HG02759 (cell line): Measurements from ENCODE around the gene ASB7.

Experiments
- ATAC-seq: cut with Tn5 transposase; IDR thresholded peaks from one replicate; pipeline ENCODE4 v1.9.1; 2021; ENCODE audit warnings: mild to moderate bottlenecking, moderate library complexity; ENCODE audit not compliant: unreplicated experiment

The ASB7 gene

DNA sequence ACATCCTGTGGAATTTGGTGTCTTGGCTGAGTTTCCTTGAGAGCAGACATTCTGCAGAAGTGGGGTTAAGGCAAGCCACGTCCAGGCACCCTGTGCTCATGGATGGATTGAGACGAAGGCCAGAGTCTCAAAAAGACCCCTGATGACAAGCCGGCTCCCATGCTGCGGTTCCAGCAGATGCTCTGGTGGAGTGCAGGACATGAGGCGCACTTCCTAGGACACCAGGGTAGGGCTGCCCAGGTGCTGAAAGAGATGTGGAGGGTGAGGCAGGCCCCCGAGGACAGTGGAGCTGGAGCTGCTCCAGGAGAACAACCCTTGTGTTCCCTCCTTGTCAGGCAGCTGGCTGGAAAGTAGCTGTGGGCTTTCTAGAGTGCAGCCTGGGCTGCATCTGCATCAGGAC, 81.0 kb downstream of the ASB7 start:
- ATAC-seq, result no peak

DNA sequence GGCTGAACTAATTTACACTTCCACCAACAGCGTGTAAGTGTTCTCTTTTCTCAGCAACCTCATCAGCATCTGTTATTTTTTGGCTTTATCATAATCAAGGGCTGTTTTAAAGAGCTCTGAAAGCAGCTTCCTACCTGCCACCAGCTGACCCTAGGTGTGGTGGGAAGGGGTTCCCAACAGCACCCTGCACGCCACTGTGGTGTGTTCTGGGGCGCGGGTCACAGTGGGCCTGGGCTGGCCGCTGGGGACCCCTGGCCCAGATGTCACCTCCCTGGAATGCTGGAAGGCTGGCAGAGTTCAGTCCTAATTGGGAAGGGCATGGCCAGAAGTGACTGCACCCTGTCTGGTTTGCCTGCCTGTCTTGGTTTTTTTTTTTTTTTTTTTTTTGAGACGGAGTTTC, 82.2 kb downstream of the ASB7 start:
- no peak for ATAC-seq

DNA sequence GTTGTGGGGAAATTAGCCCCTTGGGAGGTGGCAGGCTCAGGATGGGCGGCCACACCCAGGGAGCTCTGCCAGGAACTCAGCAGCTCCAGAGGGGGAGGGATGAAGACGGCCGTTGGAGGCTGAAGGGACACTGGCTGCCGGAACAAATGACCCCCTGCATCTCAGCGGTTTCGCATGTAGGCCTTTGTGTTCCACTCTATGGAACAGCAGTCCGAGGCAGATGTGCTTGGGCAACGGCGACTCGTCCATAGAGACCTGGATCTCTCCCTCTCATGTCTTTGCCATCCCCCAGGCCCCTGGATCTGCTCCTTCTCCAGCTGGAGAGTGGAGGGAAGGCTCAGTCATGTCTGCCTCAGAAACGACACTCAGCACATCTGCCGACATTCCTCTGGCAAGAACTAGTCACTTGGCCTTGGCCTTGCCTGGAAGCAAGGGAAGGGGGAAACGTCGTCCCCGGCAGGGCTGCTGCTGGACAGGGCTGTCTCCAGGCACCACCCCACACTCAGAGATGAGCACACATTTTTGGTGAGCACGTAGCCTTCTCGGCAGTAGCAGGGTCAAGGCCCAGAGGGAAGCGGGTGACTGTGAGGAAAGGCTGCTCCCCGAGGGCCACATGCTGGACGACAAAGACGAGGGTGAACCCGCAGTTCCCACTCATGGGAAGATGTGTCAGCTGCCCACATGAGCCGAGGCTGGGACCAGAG, 83.8 kb downstream of the ASB7 start:
- no peak for ATAC-seq

DNA sequence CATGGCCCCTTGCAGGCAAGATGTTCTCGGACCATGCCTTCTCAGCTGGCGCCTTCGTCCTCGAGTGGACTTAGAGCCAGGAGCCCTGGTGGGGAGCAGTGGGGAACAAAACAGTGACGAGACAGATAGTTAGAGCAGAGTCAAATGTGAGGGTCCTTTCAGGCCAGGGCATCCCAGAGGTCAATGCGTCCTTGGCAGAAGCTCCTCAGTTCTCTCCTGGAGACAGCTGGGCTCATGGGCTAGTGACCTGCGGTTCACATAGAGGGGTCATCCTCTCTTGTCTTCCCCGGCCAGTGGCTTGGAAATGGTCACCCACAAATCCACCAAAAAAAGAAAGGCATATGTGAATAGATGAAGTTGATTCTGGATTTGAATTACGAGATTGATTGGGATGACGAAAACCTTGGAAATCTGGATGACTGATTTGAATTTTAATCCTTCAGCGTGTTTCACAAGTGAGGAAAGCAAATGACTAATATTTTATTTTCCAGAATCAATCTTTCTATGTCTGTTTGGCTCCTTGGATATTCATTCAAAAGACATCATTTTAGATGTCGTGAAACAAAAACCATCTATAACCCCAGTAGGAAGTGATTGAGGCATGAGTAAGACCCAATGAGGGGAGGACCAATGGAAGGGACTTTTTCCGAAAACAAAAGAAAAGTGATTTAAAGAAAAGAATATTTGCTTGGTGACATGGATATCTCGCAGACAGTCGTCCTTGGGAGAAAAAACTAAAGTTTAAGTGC, 84.5 kb downstream of the ASB7 start:
- no peak for ATAC-seq

DNA sequence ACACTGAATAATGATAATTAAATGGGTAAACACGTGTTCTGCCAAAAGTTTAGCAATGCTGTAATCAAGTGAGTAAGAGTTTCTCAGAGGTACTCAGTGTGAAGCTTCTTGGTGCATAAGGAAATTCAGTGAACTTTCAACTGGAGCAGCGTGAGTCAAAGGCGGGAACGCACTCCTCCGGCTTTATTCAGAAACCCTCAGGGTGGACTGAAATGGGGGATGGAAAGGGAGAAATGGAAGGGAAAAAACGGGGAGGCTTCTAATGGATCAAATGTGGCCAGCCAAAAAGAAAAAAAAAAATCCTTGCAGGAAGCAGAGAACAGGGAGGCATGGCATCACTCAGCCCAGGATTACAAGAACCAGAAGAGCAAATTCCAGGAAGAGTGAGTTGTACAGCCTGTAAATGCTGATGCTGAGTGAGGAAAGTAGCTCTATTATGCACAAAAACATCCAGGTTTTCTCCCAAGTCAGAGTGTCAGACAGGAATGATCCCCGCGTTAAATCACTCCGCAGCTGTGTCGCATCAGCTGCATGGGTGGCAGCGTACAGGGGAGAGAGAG, 85.3 kb downstream of the ASB7 start:
- no peak for ATAC-seq

DNA sequence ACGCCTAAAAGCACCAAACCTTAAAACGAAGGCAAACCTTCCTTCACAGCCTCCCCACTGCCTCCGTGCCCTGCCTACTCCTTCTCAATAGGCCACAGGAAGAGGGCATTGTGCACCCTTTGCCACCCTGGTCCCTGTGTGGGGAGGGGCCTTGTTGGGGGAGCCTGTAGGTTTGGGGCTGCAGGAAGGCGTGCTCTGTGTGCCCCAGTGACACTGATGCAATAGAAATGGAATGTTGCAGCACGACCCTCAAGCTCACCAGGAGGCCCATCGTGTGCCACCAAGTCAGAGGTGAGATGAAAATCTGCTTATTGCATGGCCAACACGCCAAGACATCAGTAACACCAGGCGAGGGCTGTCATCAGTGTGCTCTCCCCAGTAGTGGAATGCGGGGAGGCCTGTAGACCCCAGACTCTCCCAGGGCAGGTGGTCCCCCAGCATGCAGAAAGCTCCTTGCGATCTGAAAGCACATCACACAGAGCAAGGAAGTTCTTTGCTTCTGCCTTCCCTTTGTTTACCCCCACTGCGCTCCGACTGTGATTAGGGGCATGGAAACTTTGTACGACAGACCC, 86.2 kb downstream of the ASB7 start:
- no peak for ATAC-seq

DNA sequence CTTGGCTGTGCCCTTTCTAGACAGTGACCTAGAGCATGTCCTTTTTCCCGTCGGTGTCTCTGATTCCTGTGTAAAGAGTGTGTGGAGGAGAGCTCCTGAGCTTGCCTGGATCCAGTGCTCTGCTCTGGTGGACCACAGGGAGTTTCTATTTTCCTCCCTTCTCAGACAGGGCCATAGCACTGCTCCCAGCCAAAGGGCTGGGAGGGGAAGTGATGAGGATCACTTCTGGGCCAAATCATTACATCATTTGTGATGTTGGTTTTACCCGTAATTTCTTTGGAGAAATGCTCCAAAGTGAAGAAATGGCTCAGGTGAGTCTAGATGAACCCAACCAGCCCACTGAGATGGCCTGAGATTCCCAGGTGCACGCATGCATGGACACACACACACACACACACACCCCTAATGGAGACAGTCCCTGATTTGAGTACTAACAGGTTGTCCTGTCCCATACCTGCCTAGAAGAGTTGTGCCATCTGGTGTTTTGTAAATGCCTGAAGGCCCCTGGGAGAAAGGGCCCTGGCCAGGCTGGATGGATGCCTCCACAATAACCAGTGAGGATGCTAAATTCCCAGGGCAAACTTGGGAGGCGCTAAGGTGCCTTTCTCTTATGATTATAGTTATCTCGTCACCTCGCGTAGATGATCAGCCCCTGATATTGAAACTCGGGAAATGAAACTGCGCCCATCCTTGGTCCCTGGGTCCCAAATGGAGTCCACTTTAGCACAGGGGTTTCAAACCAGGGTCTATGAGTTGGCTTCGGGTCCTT, 86.9 kb downstream of the ASB7 start:
- no peak for ATAC-seq

DNA sequence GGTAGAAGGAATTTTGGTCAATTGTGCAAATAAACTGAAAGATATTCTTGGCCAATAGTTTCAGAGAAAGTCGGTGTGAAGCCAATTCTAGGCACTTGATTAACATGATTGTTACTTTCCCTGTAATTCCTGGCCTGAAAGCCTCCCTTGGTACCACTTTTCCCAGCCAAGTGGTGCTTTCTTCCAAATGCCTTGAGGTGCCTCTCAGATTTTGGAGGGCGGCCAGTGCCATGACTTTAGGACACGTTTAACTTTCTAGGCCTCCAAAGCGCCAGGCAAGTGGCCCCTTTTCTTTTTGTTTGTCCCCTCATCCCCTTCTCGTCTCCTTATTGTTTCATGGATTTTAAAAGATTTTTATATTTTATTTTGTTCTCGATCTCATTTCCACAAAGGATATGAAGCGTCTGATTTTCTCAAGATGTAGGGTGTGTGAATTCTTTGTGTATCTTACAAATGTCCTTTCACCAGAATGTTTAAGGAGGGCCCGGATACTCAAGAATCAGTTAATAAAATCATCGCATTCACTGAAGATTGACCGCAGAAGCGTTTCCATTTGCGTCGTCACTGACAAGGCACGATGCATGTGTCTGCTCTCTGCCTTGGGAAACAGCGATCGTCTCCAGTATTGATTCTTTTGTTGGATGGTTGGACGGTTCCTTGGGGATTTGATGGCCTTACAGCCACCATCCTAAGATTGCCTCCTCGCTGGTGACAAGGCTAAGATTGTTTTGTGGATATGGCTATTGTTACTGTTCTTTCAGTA, 87.8 kb downstream of the ASB7 start:
- ATAC-seq, result no peak

DNA sequence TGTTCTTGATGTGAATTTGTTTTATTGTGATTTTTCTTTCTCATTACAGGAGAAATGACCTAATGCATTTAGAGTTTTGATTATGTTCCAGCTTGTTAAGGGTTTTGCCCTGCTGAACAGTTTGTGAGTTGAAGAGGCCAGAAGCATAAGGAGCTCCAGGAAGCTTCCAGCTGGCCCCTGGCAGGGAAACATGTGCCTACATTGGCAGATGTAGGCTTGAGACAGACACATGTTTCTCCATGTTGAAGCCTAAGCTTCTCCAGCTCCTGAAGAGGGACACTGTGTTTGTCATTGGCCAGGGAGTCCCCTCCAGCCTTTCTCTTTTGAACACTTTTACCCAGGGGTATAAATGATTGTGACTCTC, 88.4 kb downstream of the ASB7 start:
- ATAC-seq, result no peak

DNA sequence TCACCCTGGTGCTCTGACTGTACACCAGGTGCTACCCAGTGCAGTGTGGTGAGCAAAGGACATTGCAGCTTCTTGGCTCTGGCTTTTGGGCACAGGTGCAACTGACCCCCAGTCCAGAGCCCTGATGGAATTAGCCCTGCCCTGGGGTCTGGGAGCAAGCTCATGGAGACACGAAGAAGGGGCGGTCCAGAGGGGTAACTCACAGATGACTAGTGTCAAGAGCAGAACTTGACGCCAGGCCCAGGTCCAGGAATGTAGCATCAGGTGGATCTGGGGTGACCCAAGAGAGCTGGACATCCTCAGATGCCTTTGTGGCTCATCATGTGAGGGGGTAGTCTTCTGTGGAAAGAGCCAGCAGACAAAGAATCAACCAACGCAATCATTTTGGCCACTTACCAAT, 88.9 kb downstream of the ASB7 start:
- ATAC-seq, result no peak

DNA sequence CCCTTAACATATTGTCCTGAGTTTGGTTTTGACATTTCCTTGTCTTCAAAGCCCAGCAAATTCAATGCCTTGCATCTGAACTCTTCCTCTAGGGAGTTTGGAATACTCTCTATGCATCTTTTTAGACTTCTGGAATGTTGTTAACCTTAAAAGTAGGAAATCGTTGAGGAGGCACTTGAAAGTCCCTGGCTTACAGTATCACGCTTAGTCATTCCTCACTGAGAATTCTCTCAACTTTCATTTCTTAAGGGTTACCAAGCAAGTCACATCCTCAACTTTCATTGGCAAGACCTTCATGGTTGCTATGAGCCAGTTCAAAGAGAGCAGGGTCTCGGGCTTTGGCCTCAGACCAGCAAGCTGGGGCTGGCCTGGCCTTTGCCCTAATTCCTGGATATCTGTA, 89.9 kb downstream of the ASB7 start:
- no peak for ATAC-seq

DNA sequence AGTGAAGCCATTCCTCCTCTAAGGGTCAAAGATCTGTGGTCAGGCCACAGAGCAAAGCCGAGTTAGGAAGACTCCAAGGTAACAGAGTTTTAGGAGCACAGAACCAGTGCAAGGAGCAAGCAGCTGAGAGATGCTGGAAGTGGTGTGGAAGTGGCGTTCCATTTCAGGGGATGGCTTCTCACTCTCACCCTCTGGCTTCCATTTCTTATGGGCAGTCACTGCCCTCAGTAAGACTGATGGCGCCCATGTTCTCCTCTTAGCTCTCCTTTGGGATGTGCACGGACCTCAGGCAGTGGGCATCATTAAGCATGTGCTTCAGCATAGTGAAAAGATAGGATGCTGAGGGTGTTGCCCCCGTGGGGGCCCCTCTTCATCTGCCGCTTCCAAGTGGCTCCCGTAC, 90.3 kb downstream of the ASB7 start:
- ATAC-seq, result no peak

DNA sequence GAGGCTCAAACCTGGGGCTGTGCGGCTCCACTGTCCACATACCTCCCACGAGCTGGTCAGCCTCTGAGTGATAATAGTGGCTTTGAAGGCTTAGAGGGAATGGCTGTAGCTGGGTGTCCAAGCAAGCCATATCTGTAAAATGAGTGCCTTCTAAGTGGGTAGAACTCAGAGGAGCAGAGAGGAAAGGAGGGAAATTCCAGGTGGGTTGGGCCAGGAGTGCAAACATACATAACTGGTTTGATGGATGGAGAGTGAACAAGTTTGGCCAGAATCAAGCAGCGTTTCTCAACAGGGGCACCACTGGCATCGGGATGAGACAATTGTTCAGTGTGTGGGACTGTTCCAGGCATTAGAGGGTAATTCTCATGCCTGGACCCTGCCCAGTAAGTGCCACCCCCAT, 91.1 kb downstream of the ASB7 start:
- ATAC-seq, result no peak

DNA sequence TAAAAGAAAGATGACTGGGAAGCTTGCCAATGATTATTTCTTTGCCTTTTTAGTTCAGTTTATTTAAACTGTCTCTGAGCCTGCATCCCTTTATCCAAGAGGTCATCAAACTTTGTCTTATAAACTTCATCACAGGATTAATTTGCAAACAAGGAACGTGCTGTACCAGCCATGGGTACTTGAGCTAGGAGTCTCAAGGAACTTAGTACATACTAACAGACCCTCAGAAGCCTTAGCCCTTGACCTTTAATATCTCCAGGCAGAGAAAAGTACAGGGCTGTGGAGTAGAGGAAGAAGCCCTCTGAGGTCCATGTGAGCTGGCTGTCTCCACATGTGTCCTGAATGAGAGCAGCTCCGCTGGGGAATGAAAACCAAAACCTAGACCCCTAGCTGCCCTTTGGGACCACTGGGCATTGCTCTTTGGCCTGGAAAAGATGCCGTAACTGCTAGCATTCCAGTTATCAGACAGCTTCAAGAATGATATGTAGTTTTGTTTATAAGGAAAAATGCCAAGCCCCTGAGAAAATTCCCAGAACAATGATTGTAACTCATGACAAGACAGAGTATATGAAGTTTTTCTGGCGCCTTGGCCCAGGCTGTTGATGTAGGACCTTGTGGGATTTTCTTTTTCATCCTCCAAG, 92.1 kb downstream of the ASB7 start:
- ATAC-seq, result no peak

DNA sequence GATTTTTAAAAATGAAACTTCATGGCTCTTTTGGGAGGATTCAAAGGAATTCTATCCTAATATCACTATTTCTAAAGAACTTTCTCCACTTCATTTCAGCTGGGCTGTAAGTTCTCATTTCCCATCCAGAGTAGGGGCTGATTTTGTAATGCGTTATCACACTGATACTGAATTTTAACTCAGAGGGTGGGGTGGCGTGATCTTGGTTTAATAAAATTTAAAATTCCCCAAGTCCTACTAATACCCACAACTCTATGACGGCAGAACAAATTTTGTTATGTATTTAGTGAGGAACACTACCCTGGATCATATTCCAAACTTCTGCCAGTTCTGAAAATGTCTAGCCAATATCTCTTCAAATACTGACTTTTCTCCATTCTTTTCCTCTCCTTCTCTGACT, 92.7 kb downstream of the ASB7 start:
- ATAC-seq, result no peak

DNA sequence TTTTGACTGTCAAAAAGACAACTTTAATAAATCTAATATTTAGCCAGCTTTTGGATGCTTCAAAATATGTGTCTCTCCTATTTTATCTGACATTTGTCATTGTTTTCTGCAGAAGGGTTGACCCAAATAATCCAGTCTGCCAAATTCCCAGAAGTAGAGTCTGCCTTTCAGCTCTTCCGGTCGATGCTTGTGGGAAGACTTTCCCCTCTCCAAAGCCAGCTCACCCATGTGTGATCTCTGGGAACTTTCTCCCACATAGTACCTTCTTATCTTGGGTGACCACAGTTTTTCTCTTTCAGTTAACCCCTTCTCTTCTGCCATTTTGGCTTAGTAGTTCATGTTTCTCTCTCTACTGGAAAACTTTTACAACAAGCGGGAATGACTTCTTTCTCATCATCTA, 94.1 kb downstream of the ASB7 start:
- no peak for ATAC-seq
